DND-41 (cell line): ENCODE measurements around the gene TTC19.

Source experiments
- EZH2 ChIP-seq: IDR thresholded peaks from 3 replicates; pipeline ENCODE4 v1.6.1; 2012; ENCODE audit warnings: borderline replicate concordance, low read depth, mild to moderate bottlenecking, moderate library complexity, low read length, inconsistent platforms; ENCODE audit not compliant: severe bottlenecking
- TF ChIP-seq, protein P1 (sequence below): IDR thresholded peaks from 2 replicates; pipeline ENCODE4 v1.5.1; 2012; ENCODE audit warnings: borderline replicate concordance, low read length, moderate library complexity, mild to moderate bottlenecking; ENCODE audit not compliant: poor library complexity, severe bottlenecking; ENCODE audit errors: extremely low read depth

DNA sequence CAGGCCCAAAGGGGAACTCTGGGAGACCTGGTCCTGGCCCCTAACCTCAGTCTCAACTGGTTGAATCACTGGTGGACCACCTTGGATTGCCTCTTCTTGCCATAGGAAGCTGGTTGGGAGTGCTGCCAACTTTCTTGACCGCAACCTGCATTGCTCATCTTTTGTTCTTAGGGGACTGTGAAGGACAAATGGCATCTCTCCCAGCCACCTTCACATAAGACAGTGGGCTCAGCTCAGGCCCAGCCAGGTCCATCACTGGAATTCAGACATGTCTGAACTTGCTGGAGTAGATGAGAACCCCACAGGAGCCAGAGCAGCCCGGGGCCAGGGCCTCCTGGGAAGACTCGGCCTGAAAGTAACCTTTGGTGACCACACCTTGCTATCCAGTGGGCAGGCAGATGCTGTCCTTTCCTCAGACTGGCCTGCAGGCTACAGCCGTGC lies 35.9 kb upstream of the TTC19 start:
- TF ChIP-seq, protein P1, sequence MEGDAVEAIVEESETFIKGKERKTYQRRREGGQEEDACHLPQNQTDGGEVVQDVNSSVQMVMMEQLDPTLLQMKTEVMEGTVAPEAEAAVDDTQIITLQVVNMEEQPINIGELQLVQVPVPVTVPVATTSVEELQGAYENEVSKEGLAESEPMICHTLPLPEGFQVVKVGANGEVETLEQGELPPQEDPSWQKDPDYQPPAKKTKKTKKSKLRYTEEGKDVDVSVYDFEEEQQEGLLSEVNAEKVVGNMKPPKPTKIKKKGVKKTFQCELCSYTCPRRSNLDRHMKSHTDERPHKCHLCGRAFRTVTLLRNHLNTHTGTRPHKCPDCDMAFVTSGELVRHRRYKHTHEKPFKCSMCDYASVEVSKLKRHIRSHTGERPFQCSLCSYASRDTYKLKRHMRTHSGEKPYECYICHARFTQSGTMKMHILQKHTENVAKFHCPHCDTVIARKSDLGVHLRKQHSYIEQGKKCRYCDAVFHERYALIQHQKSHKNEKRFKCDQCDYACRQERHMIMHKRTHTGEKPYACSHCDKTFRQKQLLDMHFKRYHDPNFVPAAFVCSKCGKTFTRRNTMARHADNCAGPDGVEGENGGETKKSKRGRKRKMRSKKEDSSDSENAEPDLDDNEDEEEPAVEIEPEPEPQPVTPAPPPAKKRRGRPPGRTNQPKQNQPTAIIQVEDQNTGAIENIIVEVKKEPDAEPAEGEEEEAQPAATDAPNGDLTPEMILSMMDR = no peak
- TF ChIP-seq EZH2 = no peak
